HUES6 (cell line): ENCODE results near the gene ANKRD63.

Source experiments
- H3K27ac ChIP-seq: 2 replicates; pipeline ENCODE4 v1.7.0; 2013; ENCODE audit warnings: low read depth, mild to moderate bottlenecking, low read length, inconsistent platforms
- H3K27me3 ChIP-seq: 2 replicates; pipeline ENCODE4 v1.6.1; 2013; ENCODE audit warnings: low read length; ENCODE audit not compliant: control insufficient read depth, insufficient read depth
- H3K36me3 ChIP-seq: 2 replicates; pipeline ENCODE4 v1.6.1; 2013; ENCODE audit warnings: low read length; ENCODE audit not compliant: control insufficient read depth, insufficient read depth
- H3K4me1 ChIP-seq: 2 replicates; pipeline ENCODE4 v1.6.1; 2013; ENCODE audit warnings: low read length; ENCODE audit not compliant: control insufficient read depth, insufficient read depth
- H3K4me3 ChIP-seq: 2 replicates; pipeline ENCODE4 v1.5.1; 2013; ENCODE audit warnings: low read depth, low read length
- H3K9ac ChIP-seq: one replicate; pipeline ENCODE4 v1.6.1; 2013; ENCODE audit warnings: mild to moderate bottlenecking, low read length
- H3K9me3 ChIP-seq: 2 replicates; pipeline ENCODE4 v1.6.1; 2013; ENCODE audit warnings: low read depth, low read length; ENCODE audit not compliant: control insufficient read depth, insufficient read depth

Gene ANKRD63

GRCh38 chr15:40276927-40277326 is 5.9 kb downstream of the ANKRD63 start:
- Histone ChIP-seq H3K27ac (no peak overlapping the region), H3K27me3 (peaks cover 43% of the 10 kb centered on the region), H3K36me3 (no peaks in the 10 kb centered on the region), H3K9ac (no peak overlapping the region), H3K4me1 (peaks cover 32% of the 10 kb centered on the region), H3K4me3 (no peak overlapping the region), H3K9me3 (no peaks in the 10 kb centered on the region)

GRCh38 chr15:40275954-40276353 is 6.9 kb downstream of the ANKRD63 start:
- H3K9me3 ChIP-seq, result no peaks in the 10 kb centered on the region
- H3K36me3 ChIP-seq, result no peaks in the 10 kb centered on the region
- peaks cover 33% of the 10 kb centered on the region for H3K27me3 ChIP-seq
- peaks cover 28% of the 10 kb centered on the region for H3K4me1 ChIP-seq
- H3K4me3 ChIP-seq, result no peak overlapping the region
- no peak overlapping the region for H3K9ac ChIP-seq
- no peak overlapping the region for H3K27ac ChIP-seq

GRCh38 chr15:40275523-40275922 is 7.3 kb downstream of the ANKRD63 start:
- Histone ChIP-seq H3K4me1 (peaks cover 23% of the 10 kb centered on the region), H3K9ac (no peak overlapping the region), H3K27me3 (peaks cover 29% of the 10 kb centered on the region), H3K9me3 (no peaks in the 10 kb centered on the region), H3K27ac (no peak overlapping the region), H3K36me3 (no peaks in the 10 kb centered on the region), H3K4me3 (no peak overlapping the region)

GRCh38 chr15:40274350-40275274 is 8.3 kb downstream of the ANKRD63 start:
- Histone ChIP-seq H3K4me3 (no peak overlapping the region), H3K9ac (no peak overlapping the region), H3K27ac (no peak overlapping the region), H3K36me3 (no peaks in the 10 kb centered on the region), H3K4me1 (peaks cover 16% of the 10 kb centered on the region), H3K27me3 (peaks cover 20% of the 10 kb centered on the region), H3K9me3 (no peaks in the 10 kb centered on the region)

- Histone ChIP-seq H3K9me3 (no peaks in the 10 kb centered on the region), H3K27me3 (peaks cover 8% of the 10 kb centered on the region; the same call in 1 of the 2 replicates), H3K4me3 (no peak overlapping the region), H3K9ac (no peak overlapping the region), H3K4me1 (peaks cover 10% of the 10 kb centered on the region), H3K36me3 (no peaks in the 10 kb centered on the region), H3K27ac (no peak overlapping the region)
These were observed 9.4 kb downstream of the ANKRD63 start for GRCh38 chr15:40273428-40273827.

- Histone ChIP-seq H3K36me3 (no peaks in the 10 kb centered on the region), H3K9me3 (no peaks in the 10 kb centered on the region), H3K27ac (no peak overlapping the region), H3K4me1 (peaks cover 13% of the 10 kb centered on the region), H3K27me3 (no peaks in the 10 kb centered on the region), H3K9ac (no peak overlapping the region), H3K4me3 (no peak overlapping the region)
These were observed 10.3 kb downstream of the ANKRD63 start for GRCh38 chr15:40272485-40273056.

- no peak overlapping the region for H3K27ac ChIP-seq
These were observed 11.0 kb downstream of the ANKRD63 start for GRCh38 chr15:40271685-40272484.

GRCh38 chr15:40270246-40270995 is 12.4 kb downstream of the ANKRD63 start:
- no peak overlapping the region for H3K4me3 ChIP-seq
- no peaks in the 10 kb centered on the region for H3K36me3 ChIP-seq
- H3K4me1 ChIP-seq, result peaks cover 22% of the 10 kb centered on the region
- no peak overlapping the region for H3K27ac ChIP-seq
- no peaks in the 10 kb centered on the region for H3K9me3 ChIP-seq
- H3K9ac ChIP-seq, result no peak overlapping the region
- H3K27me3 ChIP-seq, result no peaks in the 10 kb centered on the region

More at GRCh38 chr15:40271685-40272484, 11.0 kb downstream of the ANKRD63 start:
- Histone ChIP-seq H3K9me3 (no peaks in the 10 kb centered on the region), H3K9ac (no peak overlapping the region), H3K27me3 (no peaks in the 10 kb centered on the region), H3K4me3 (no peak overlapping the region), H3K4me1 (peaks cover 15% of the 10 kb centered on the region), H3K36me3 (no peaks in the 10 kb centered on the region)

- peaks cover 28% of the 10 kb centered on the region for H3K4me1 ChIP-seq
- no peak overlapping the region for H3K27ac ChIP-seq
- no peaks in the 10 kb centered on the region for H3K27me3 ChIP-seq
- no peaks in the 10 kb centered on the region for H3K9me3 ChIP-seq
- no peaks in the 10 kb centered on the region for H3K36me3 ChIP-seq
- no peak overlapping the region for H3K4me3 ChIP-seq
- H3K9ac ChIP-seq, result no peak overlapping the region
These were observed 13.3 kb downstream of the ANKRD63 start for GRCh38 chr15:40269604-40270003.

GRCh38 chr15:40267670-40268069 is 15.2 kb downstream of the ANKRD63 start:
- Histone ChIP-seq H3K27ac (no peak overlapping the region), H3K9ac (no peak overlapping the region), H3K36me3 (no peaks in the 10 kb centered on the region), H3K27me3 (no peaks in the 10 kb centered on the region), H3K4me3 (no peak overlapping the region), H3K9me3 (no peaks in the 10 kb centered on the region), H3K4me1 (peaks cover 31% of the 10 kb centered on the region)
